Uterus (tissue), 2 donors: ENCODE data around the gene MTHFS.

Source experiments
- POLR2A ChIP-seq, 2 donors: fragments of 450-650 bp; IDR thresholded peaks; one replicate each; pipeline ENCODE4 v1.6.1; 2016; ENCODE audit warnings: antibody characterized with exemption in 2 of 2, mild to moderate bottlenecking in 1 of 2, moderate library complexity in 1 of 2
- TF ChIP-seq, protein P1 (sequence below), 4 experiments: fragments of 200-600 bp in 2 of 4; fragments of 450-650 bp in 2 of 4; sonication (generic) in 2 of 4; IDR thresholded peaks; one replicate each; pipeline ENCODE4 v1.5.1; 2016 to 2019; ENCODE audit warnings: antibody characterized with exemption in 4 of 4, mild to moderate bottlenecking in 2 of 4, moderate library complexity in 1 of 4

DNA sequence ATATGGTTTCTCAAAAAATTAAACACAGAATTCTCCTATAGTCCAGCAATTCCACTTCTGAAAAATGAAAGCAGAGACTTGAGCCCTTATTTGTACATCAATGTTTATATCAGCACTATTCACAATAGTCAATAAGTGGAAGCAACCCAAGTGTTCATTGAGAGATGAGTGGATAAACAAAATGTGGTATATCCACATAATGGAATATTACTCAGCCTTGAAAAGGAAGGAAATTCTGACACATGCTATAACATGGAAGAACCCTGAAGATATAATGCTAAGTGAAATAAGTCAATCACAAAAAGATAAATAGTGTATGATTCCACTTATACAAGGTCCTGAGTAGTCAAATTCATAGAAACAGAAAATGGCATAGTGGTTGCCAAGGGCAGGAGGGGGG, 76.6 kb downstream of the MTHFS start:
- TF ChIP-seq, protein P1, sequence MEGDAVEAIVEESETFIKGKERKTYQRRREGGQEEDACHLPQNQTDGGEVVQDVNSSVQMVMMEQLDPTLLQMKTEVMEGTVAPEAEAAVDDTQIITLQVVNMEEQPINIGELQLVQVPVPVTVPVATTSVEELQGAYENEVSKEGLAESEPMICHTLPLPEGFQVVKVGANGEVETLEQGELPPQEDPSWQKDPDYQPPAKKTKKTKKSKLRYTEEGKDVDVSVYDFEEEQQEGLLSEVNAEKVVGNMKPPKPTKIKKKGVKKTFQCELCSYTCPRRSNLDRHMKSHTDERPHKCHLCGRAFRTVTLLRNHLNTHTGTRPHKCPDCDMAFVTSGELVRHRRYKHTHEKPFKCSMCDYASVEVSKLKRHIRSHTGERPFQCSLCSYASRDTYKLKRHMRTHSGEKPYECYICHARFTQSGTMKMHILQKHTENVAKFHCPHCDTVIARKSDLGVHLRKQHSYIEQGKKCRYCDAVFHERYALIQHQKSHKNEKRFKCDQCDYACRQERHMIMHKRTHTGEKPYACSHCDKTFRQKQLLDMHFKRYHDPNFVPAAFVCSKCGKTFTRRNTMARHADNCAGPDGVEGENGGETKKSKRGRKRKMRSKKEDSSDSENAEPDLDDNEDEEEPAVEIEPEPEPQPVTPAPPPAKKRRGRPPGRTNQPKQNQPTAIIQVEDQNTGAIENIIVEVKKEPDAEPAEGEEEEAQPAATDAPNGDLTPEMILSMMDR (IDR thresholded peaks at IDR 0.05) = no peak
- TF ChIP-seq POLR2A (IDR thresholded peaks at IDR 0.05) = no peak
